ENCODE data around the gene LAMC1.

Gene LAMC1

DNA sequence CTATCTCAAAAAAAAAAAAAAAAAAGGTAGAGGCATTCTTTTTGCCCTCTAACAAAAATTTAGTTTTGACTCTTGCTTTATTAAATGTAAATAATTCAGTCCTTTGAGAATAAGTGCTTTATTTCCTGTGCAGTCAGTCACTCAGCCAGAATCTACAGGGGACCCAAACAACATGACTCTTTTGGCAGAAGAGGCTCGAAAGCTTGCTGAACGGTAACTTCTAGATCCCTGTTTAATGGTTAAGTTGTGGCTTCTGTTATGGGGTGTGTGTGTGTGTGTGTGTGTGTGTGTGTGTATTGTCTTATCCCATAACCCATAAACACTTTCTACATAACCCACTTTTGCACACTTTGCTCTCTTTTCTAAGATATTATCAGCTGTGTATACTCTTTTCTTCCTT is 107.9 kb downstream of the LAMC1 start:
- Histone ChIP-seq H3K27ac (ENCODE audit: low read depth, low read length) (no peak overlapping the region), H3K9me2 (replicated peaks; ENCODE audit: insufficient read depth, low read length) (no peaks in the 10 kb centered on the region), H3K4me3 (ENCODE audit: insufficient read depth, low read length, poor library complexity, severe bottlenecking) (no peak overlapping the region), H4K20me1 (ENCODE audit: low read depth, low read length) (no peaks in the 10 kb centered on the region), H3K36me3 (ENCODE audit: low read length) (peaks cover 15% of the 10 kb centered on the region; the same call in 1 of the 2 replicates), H3K4me2 (ENCODE audit: low read depth, low read length, poor library complexity, severe bottlenecking) (no peak overlapping the region), H3F3A (ENCODE audit: insufficient read depth) (no peaks in the 10 kb centered on the region), H3K9me3 (ENCODE audit: insufficient read depth, low read length) (no peaks in the 10 kb centered on the region), H3K27me3 (ENCODE audit: low read length) (no peaks in the 10 kb centered on the region), H3K9ac (ENCODE audit: low read length) (no peak overlapping the region), H3K79me2 (ENCODE audit: insufficient read depth, low read length) (no peaks in the 10 kb centered on the region), H2AFZ (ENCODE audit: low read depth, low read length, severe bottlenecking) (no peak overlapping the region)
- TF ChIP-seq, protein P1, sequence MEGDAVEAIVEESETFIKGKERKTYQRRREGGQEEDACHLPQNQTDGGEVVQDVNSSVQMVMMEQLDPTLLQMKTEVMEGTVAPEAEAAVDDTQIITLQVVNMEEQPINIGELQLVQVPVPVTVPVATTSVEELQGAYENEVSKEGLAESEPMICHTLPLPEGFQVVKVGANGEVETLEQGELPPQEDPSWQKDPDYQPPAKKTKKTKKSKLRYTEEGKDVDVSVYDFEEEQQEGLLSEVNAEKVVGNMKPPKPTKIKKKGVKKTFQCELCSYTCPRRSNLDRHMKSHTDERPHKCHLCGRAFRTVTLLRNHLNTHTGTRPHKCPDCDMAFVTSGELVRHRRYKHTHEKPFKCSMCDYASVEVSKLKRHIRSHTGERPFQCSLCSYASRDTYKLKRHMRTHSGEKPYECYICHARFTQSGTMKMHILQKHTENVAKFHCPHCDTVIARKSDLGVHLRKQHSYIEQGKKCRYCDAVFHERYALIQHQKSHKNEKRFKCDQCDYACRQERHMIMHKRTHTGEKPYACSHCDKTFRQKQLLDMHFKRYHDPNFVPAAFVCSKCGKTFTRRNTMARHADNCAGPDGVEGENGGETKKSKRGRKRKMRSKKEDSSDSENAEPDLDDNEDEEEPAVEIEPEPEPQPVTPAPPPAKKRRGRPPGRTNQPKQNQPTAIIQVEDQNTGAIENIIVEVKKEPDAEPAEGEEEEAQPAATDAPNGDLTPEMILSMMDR (IDR thresholded peaks at IDR 0.05; ENCODE audit: insufficient read depth, low read length, poor library complexity, severe bottlenecking): no peak
- no peak for TF ChIP-seq EZH2phosphoT487 (conservative IDR thresholded peaks at IDR 0.05; ENCODE audit: low read length)

GRCh38 chr1:183135336-183135735 is 112.1 kb downstream of the LAMC1 start:
- no peaks in the 10 kb centered on the region for H3K27me3 ChIP-seq (ENCODE audit: low read length)
- H3K27ac ChIP-seq (ENCODE audit: low read depth, low read length): no peak overlapping the region
- no peak overlapping the region for H3K4me3 ChIP-seq (ENCODE audit: insufficient read depth, low read length, poor library complexity, severe bottlenecking)
- H4K20me1 ChIP-seq (ENCODE audit: low read depth, low read length): no peaks in the 10 kb centered on the region
- no peaks in the 10 kb centered on the region for H3K9me2 ChIP-seq (replicated peaks; ENCODE audit: insufficient read depth, low read length)
- no peaks in the 10 kb centered on the region for H3K79me2 ChIP-seq (ENCODE audit: insufficient read depth, low read length)
- H3K9me3 ChIP-seq (ENCODE audit: insufficient read depth, low read length): no peaks in the 10 kb centered on the region
- no peak overlapping the region for H2AFZ ChIP-seq (ENCODE audit: low read depth, low read length, severe bottlenecking)
- H3K36me3 ChIP-seq (ENCODE audit: low read length): peaks cover 20% of the 10 kb centered on the region; the same call in 1 of the 2 replicates
- H3K9ac ChIP-seq (ENCODE audit: low read length): no peak overlapping the region
- no peak overlapping the region for H3K4me2 ChIP-seq (ENCODE audit: low read depth, low read length, poor library complexity, severe bottlenecking)
- no peak for TF ChIP-seq EZH2phosphoT487 (conservative IDR thresholded peaks at IDR 0.05; ENCODE audit: low read length)
- TF ChIP-seq, protein P1 (IDR thresholded peaks at IDR 0.05; ENCODE audit: insufficient read depth, low read length, poor library complexity, severe bottlenecking): no peak
- H3F3A ChIP-seq (ENCODE audit: insufficient read depth): no peaks in the 10 kb centered on the region

DNA sequence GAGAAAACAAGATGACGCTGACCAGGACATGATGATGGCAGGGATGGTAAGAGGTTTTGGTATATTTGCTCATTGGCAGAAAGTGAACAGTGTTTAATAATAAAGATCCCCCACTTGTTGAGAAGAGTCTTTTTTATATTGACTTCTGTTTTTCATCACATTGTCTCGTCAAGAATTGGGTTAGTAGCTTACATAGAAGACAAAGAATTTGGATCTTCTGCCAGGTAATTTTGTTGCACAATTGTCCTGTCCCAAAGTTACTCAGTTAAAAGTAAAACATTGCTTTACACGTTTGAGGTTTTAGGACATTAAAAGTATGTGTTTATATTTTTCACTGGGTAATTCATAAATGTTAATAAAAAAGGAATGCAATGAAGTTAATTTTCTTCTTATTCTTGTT is 114.6 kb downstream of the LAMC1 start:
- no peaks in the 10 kb centered on the region for H3K9me2 ChIP-seq (replicated peaks; ENCODE audit: insufficient read depth, low read length)
- H3K27me3 ChIP-seq (ENCODE audit: low read length): no peaks in the 10 kb centered on the region
- H3K4me2 ChIP-seq (ENCODE audit: low read depth, low read length, poor library complexity, severe bottlenecking): no peak overlapping the region
- no peak overlapping the region for H3K4me3 ChIP-seq (ENCODE audit: insufficient read depth, low read length, poor library complexity, severe bottlenecking)
- no peak overlapping the region for H2AFZ ChIP-seq (ENCODE audit: low read depth, low read length, severe bottlenecking)
- no peaks in the 10 kb centered on the region for H3K79me2 ChIP-seq (ENCODE audit: insufficient read depth, low read length)
- H3K27ac ChIP-seq (ENCODE audit: low read depth, low read length): no peak overlapping the region
- H3K9me3 ChIP-seq (ENCODE audit: insufficient read depth, low read length): no peaks in the 10 kb centered on the region
- H4K20me1 ChIP-seq (ENCODE audit: low read depth, low read length): no peaks in the 10 kb centered on the region
- H3K36me3 ChIP-seq (ENCODE audit: low read length): peaks cover 17% of the 10 kb centered on the region; the same call in 1 of the 2 replicates
- TF ChIP-seq EZH2phosphoT487 (conservative IDR thresholded peaks at IDR 0.05; ENCODE audit: low read length): no peak
- TF ChIP-seq, protein P1 (IDR thresholded peaks at IDR 0.05; ENCODE audit: insufficient read depth, low read length, poor library complexity, severe bottlenecking): no peak
- no peak overlapping the region for H3K9ac ChIP-seq (ENCODE audit: low read length)
- no peaks in the 10 kb centered on the region for H3F3A ChIP-seq (ENCODE audit: insufficient read depth)
